Vagina (tissue), 2 donors: Measurements from ENCODE around the gene ACVR1. TPM values are rescaled to one million over a fixed set of nuclear protein-coding genes. Genes with fewer than 3 reads are reported as not detected.

Experiments used
- DNase-seq, 2 donors: peaks; one replicate each; pipeline ENCODE4 v3.0.0-alpha.2; 2017; ENCODE audit errors: extremely low spot score in 2 of 2
- H3K27ac ChIP-seq: fragments of 200-600 bp; sonication (generic); one replicate; pipeline ENCODE4 v1.5.1; 2019
- H3K27me3 ChIP-seq: fragments of 200-600 bp; sonication (generic); one replicate; pipeline ENCODE4 v1.5.1; 2019
- H3K36me3 ChIP-seq, 2 donors: fragments of 200-600 bp; sonication (generic); one replicate each; pipeline ENCODE4 v1.5.1; 2017 to 2019
- H3K4me1 ChIP-seq: fragments of 200-600 bp; sonication (generic); one replicate; pipeline ENCODE4 v1.5.1; 2019
- H3K4me3 ChIP-seq, 2 donors: fragments of 200-600 bp; sonication (generic); 1 replicate in 1 of 2; 2 replicates in 1 of 2; pipeline ENCODE4 v1.5.1; 2016 to 2019
- H3K9me3 ChIP-seq: fragments of 200-600 bp; sonication (generic); one replicate; pipeline ENCODE4 v1.5.1; 2019
- CTCF ChIP-seq, 3 experiments: fragments of 450-650 bp in 2 of 3; fragments of 200-600 bp in 1 of 3; sonication (generic) in 1 of 3; IDR thresholded peaks; one replicate each; pipeline ENCODE4 v1.5.1; 2017 to 2019; ENCODE audit warnings: antibody characterized with exemption in 3 of 3, mild to moderate bottlenecking in 2 of 3, moderate library complexity in 2 of 3
- POLR2A ChIP-seq, 2 donors: fragments of 450-650 bp; IDR thresholded peaks; one replicate each; pipeline ENCODE4 v1.6.1; 2017; ENCODE audit warnings: antibody characterized with exemption in 2 of 2, mild to moderate bottlenecking in 2 of 2, moderate library complexity in 2 of 2
- POLR2AphosphoS5 ChIP-seq, 2 donors: sonication (generic); formaldehyde crosslinking; IDR thresholded peaks; one replicate each; pipeline ENCODE4 v1.9.0; 2017; ENCODE audit warnings: antibody characterized with exemption in 2 of 2, mild to moderate bottlenecking in 2 of 2, low read depth in 1 of 2; ENCODE audit not compliant: insufficient read depth in 1 of 2
- intact Hi-C: fragments of 100-400 bp; cut with DNase I; formaldehyde crosslinking; loops from one replicate; pipeline ENCODE4 v1.15.1; 2023
- total RNA-seq: library from RNA; depleted of rRNA; stranded (reverse); fragments of >200 nt; gene quantifications from one replicate; pipeline ENCODE4 v1.2.3, GENCODE V29; 2016

Gene ACVR1
- total RNA-seq, 1 donor from 2014 or later = 25.8 TPM

DNA sequence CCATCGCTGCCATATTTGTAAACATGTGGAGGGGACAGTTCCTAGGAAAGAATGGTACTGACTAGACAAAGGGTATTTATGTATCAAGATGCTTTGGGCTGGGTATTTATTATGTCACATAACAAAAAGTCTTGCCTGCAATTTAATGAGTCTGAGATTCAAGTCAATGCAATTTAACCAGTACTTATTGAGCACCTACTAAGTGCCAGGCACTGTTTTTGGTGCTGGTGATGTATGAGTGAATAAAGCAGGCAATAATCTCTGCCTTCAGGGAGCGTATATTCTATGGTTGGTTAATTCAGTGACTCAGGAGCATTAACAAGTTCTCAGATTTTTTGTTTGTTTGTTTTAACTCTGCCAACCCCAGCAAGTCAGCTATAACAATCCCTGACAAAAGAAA lies 24.6 kb upstream of the ACVR1 start:
- DNase-seq = no peak
- intact Hi-C loops = no loop called here

GRCh38 chr2:157900203-157900602 lies 24.1 kb upstream of the ACVR1 start:
- Histone ChIP-seq H3K4me1 (peaks cover 10% of the 10 kb centered on the region), H3K4me3 (no peak overlapping the region), H3K27ac (no peak overlapping the region), H3K27me3 (no peaks in the 10 kb centered on the region), H3K36me3 (no peaks in the 10 kb centered on the region), H3K9me3 (no peaks in the 10 kb centered on the region)
- no peak for DNase-seq
- TF ChIP-seq POLR2AphosphoS5 (IDR thresholded peaks at IDR 0.05; ENCODE audit: insufficient read depth in 1 of 2, low read depth in 1 of 2) = no peak
- no peak for TF ChIP-seq POLR2A (IDR thresholded peaks at IDR 0.05)
- no peak for TF ChIP-seq CTCF (IDR thresholded peaks at IDR 0.05)
- intact Hi-C loops = no loop called here

More for the DNA sequence above, 24.6 kb upstream of the ACVR1 start:
- Histone ChIP-seq H3K27ac (no peak overlapping the region), H3K4me3 (no peak overlapping the region), H3K36me3 (no peaks in the 10 kb centered on the region), H3K27me3 (no peaks in the 10 kb centered on the region), H3K9me3 (no peaks in the 10 kb centered on the region), H3K4me1 (peaks cover 6% of the 10 kb centered on the region)
- no peak for TF ChIP-seq CTCF (IDR thresholded peaks at IDR 0.05)
- no peak for TF ChIP-seq POLR2A (IDR thresholded peaks at IDR 0.05)
- no peak for TF ChIP-seq POLR2AphosphoS5 (IDR thresholded peaks at IDR 0.05; ENCODE audit: insufficient read depth in 1 of 2, low read depth in 1 of 2)

DNA sequence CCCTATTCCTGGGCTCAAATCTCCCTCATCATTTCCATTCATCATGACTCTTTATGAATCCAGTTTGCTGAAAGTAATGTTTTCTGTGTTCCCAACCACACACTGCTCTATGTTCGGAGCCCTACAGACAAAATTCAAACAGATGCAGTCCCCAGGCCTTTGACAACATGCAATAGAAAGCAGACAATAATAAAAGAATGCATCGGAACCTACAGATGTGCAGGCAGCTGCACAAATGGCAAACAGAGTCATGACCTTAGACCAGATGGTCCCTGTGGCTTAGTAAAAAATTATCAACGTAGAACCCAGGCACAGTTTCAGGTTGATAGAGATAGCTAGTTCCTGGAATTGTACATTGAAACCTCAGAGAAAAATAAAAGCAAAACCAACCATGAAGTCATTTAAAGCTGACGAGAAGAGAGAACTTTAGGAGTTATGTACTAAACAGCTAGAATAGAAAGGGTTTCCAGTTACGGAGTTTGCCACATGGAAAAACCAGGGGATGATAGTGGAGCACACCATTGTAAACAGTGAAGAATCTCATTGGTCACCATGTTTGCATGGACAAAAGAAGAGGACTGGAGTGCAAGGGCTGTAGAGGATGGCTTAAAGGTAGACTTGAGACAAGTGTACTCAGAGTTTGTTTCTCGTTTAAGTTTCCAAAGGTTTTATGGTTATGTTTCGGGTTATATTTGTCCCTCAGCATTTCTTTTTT lies 23.2 kb upstream of the ACVR1 start:
- intact Hi-C loops = no loop called here
- peaks cover 15% of the 10 kb centered on the region for H3K4me1 ChIP-seq
- no peaks in the 10 kb centered on the region for H3K36me3 ChIP-seq
- H3K27me3 ChIP-seq = no peaks in the 10 kb centered on the region
- no peaks in the 10 kb centered on the region for H3K9me3 ChIP-seq
- TF ChIP-seq CTCF (IDR thresholded peaks at IDR 0.05) (no peak), POLR2A (IDR thresholded peaks at IDR 0.05) (no peak), POLR2AphosphoS5 (IDR thresholded peaks at IDR 0.05; ENCODE audit: insufficient read depth in 1 of 2, low read depth in 1 of 2) (no peak)
- no peak overlapping the region for H3K27ac ChIP-seq
- no peak for DNase-seq
- no peak overlapping the region for H3K4me3 ChIP-seq

- no peak overlapping the region for H3K4me3 ChIP-seq
Observed at GRCh38 chr2:157898591-157898996, 22.5 kb upstream of the ACVR1 start.

More at GRCh38 chr2:157898591-157898996, 22.5 kb upstream of the ACVR1 start:
- Histone ChIP-seq H3K9me3 (no peaks in the 10 kb centered on the region), H3K27me3 (no peaks in the 10 kb centered on the region), H3K27ac (no peak overlapping the region), H3K36me3 (no peaks in the 10 kb centered on the region), H3K4me1 (peaks cover 15% of the 10 kb centered on the region)
- intact Hi-C loops = no loop called here
- no peak for TF ChIP-seq POLR2AphosphoS5 (IDR thresholded peaks at IDR 0.05; ENCODE audit: insufficient read depth in 1 of 2, low read depth in 1 of 2)
- no peak for TF ChIP-seq CTCF (IDR thresholded peaks at IDR 0.05)
- TF ChIP-seq POLR2A (IDR thresholded peaks at IDR 0.05) = no peak
- no peak for DNase-seq
